Calu3 (cell line): Measurements from ENCODE around the gene NRIP2. TPM values are rescaled to one million over a fixed set of nuclear protein-coding genes. Genes with fewer than 3 reads are reported as not detected.

Source experiments
- BruUV-seq: library from RNA; stranded (reverse); fragments of 400-500 nt; replicated peaks from 2 replicates; lab custom pipeline; 2021; lab: Mats Ljungman, UMichigan
- CTCF ChIA-PET: fragments of 300-600 bp; sonication (Branson Sonifier 250); formaldehyde crosslinking; loops from one replicate; lab custom pipeline; 2022; ENCODE audit warnings: antibody characterized with exemption; lab: Charles Lee
- DNase-seq: peaks from one replicate; pipeline ENCODE4 v3.0.0; 2022
- H3K27ac Mint-ChIP-seq: one replicate; pipeline ENCODE4 v1.8.0; 2022; ENCODE audit warnings: mixed read lengths; ENCODE audit not compliant: unreplicated experiment
- H3K27me3 Mint-ChIP-seq: one replicate; pipeline ENCODE4 v1.8.0; 2022; ENCODE audit warnings: mixed read lengths; ENCODE audit not compliant: unreplicated experiment
- H3K36me3 Mint-ChIP-seq: one replicate; pipeline ENCODE4 v1.8.0; 2022; ENCODE audit warnings: mild to moderate bottlenecking, moderate library complexity, mixed read lengths; ENCODE audit not compliant: insufficient read depth, unreplicated experiment
- H3K4me1 Mint-ChIP-seq: one replicate; pipeline ENCODE4 v1.8.0; 2022; ENCODE audit warnings: mild to moderate bottlenecking, low read depth, mixed read lengths; ENCODE audit not compliant: unreplicated experiment
- H3K4me3 Mint-ChIP-seq: one replicate; pipeline ENCODE4 v1.8.0; 2022; ENCODE audit warnings: mild to moderate bottlenecking, low read depth, moderate library complexity, mixed read lengths; ENCODE audit not compliant: unreplicated experiment
- H3K9me3 Mint-ChIP-seq: one replicate; pipeline ENCODE4 v1.8.0; 2022; ENCODE audit warnings: low read depth, mixed read lengths; ENCODE audit not compliant: unreplicated experiment
- intact Hi-C: fragments of 100-400 bp; cut with micrococcal nuclease; formaldehyde crosslinking; loops from one replicate; pipeline ENCODE4 v1.10.0; 2022; ENCODE audit not compliant: unreplicated experiment
- total RNA-seq: library from RNA; stranded (reverse); gene quantifications from 2 replicates; pipeline ENCODE4 v1.2.3, GENCODE V29; 2022
- TF ChIP-seq, protein P1 (sequence below): fragments of 200-600 bp; IDR thresholded peaks from one replicate; pipeline ENCODE4 v1.8.0; 2022; ENCODE audit warnings: antibody characterized with exemption; ENCODE audit not compliant: unreplicated experiment

NRIP2 gene
- total RNA-seq, 1 experiment from 2014 or later, result not detected

DNA sequence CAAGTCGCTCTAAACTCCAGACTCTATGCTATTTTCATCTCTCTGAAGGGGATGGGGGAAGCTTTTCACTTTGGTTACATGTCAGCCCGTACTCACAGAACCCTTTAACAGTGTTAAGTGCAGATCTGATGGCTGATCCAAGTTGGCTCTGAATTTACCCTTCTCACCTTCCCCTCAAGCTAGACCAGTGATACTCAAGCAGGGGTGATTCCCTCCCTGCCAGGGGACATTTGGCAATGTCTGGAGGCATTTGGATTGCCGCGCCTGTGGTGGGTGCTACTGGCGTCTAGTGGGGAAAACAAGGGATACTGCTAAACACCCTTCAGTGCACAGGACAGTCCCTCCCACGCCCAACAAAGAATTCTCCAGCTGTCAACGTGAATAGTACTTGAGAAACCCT is 28.0 kb upstream of the NRIP2 start:
- no peak overlapping the region for H3K4me3 Mint-ChIP-seq
- H3K27ac Mint-ChIP-seq, result no peak overlapping the region
- no peaks in the 10 kb centered on the region for H3K27me3 Mint-ChIP-seq
- intact Hi-C loops, result no loop called here
- CTCF ChIA-PET, result no interaction called here
- TF ChIP-seq, protein P1, sequence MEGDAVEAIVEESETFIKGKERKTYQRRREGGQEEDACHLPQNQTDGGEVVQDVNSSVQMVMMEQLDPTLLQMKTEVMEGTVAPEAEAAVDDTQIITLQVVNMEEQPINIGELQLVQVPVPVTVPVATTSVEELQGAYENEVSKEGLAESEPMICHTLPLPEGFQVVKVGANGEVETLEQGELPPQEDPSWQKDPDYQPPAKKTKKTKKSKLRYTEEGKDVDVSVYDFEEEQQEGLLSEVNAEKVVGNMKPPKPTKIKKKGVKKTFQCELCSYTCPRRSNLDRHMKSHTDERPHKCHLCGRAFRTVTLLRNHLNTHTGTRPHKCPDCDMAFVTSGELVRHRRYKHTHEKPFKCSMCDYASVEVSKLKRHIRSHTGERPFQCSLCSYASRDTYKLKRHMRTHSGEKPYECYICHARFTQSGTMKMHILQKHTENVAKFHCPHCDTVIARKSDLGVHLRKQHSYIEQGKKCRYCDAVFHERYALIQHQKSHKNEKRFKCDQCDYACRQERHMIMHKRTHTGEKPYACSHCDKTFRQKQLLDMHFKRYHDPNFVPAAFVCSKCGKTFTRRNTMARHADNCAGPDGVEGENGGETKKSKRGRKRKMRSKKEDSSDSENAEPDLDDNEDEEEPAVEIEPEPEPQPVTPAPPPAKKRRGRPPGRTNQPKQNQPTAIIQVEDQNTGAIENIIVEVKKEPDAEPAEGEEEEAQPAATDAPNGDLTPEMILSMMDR, result no peak
- no peaks in the 10 kb centered on the region for H3K4me1 Mint-ChIP-seq
- H3K36me3 Mint-ChIP-seq, result peaks cover 56% of the 10 kb centered on the region
- DNase-seq, result no peak
- no peaks in the 10 kb centered on the region for H3K9me3 Mint-ChIP-seq
- no TSS peak for BruUV-seq

DNA sequence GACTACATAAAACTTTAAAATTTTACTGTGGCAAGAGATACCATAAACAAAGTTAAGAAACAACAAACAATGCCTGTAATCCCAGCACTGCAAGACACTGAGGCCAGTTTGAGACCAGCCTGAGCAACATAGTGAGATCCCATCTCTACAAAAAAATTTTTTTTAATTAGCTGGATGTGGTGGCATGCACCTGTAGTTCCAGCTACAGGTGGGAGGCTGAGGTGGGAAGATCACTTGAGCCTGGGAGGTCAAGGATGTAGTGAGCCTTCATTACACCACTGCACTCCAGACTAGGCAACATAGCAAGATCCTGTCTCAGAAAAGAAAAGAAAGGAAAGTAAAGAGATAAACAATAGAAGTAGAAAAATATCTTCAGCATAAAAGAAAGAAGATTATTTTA is 25.3 kb upstream of the NRIP2 start:
- DNase-seq, result no peak
- intact Hi-C loops, result no loop called here
- TF ChIP-seq, protein P1, result no peak
- peaks cover 44% of the 10 kb centered on the region for H3K36me3 Mint-ChIP-seq
- H3K27ac Mint-ChIP-seq, result no peak overlapping the region
- no peak overlapping the region for H3K4me3 Mint-ChIP-seq
- BruUV-seq, result no TSS peak
- H3K27me3 Mint-ChIP-seq, result no peaks in the 10 kb centered on the region
- CTCF ChIA-PET, result no interaction called here
- no peaks in the 10 kb centered on the region for H3K9me3 Mint-ChIP-seq
- H3K4me1 Mint-ChIP-seq, result no peaks in the 10 kb centered on the region

DNA sequence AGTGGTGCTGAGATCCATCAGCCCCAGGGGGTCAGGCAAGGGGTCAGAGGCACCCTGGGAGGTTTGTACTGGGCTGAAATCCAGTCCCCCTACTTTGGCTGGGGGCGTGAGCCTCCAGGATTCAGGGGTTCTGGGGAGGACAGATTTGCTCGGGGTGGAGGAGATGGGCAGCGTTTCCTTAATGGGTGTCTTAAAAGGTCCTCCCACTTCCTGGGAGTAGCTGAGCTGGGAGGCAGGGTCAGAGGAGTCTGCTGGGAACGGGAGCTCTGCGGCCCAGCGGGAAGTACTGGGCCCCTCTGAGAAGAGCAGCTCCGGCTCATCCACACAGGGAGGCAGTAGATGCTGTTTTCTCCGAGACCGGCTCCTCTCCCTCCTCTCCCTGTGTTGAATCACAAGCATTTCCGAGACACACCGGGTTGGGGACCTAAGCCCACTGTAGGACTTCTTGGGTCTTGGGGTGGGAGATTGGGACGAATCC is 24.1 kb upstream of the NRIP2 start:
- intact Hi-C loops, result no loop called here
- Mint-ChIP-seq H3K4me1 (no peaks in the 10 kb centered on the region), H3K27me3 (no peaks in the 10 kb centered on the region), H3K4me3 (no peak overlapping the region), H3K9me3 (no peaks in the 10 kb centered on the region), H3K36me3 (peaks cover 39% of the 10 kb centered on the region), H3K27ac (no peak overlapping the region)
- BruUV-seq, result no TSS peak
- DNase-seq, result no peak
- TF ChIP-seq, protein P1, result no peak
- CTCF ChIA-PET, result interaction anchor here (0.6 kb wide), 1 partner anchor 670 kb away, joined by 3 read pairs; no protein-coding TSS in a partner anchor

DNA sequence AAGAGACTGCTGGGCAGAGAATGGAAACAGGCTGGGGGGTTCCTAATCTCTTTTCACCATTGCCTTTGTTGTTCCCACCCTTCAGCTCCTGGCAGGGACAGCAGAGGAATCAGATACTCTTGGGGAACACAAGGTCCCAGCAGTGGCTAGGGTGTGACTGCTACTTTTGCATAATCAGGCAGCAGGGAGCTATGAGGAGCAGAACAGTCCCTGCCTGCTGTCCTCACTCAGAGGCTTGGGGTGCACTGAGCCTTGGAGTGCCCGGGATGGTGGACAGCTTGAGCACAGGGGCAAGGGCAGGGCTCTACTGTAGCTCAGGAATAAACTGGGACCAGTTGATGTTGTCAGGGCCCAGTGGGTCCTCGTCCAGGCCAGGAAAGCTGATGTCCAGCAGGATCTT is 23.5 kb upstream of the NRIP2 start:
- Mint-ChIP-seq H3K36me3 (peaks cover 32% of the 10 kb centered on the region), H3K27ac (no peak overlapping the region), H3K9me3 (no peaks in the 10 kb centered on the region), H3K4me3 (no peak overlapping the region), H3K4me1 (no peaks in the 10 kb centered on the region), H3K27me3 (no peaks in the 10 kb centered on the region)
- DNase-seq, result no peak
- BruUV-seq, result no TSS peak
- TF ChIP-seq, protein P1, result no peak
- CTCF ChIA-PET, result interaction anchor here (0.6 kb wide), 1 partner anchor 669 kb away, joined by 3 read pairs; no protein-coding TSS in a partner anchor
- intact Hi-C loops, result no loop called here
